Measurements from ENCODE around the gene VPS35.

Gene VPS35

DNA sequence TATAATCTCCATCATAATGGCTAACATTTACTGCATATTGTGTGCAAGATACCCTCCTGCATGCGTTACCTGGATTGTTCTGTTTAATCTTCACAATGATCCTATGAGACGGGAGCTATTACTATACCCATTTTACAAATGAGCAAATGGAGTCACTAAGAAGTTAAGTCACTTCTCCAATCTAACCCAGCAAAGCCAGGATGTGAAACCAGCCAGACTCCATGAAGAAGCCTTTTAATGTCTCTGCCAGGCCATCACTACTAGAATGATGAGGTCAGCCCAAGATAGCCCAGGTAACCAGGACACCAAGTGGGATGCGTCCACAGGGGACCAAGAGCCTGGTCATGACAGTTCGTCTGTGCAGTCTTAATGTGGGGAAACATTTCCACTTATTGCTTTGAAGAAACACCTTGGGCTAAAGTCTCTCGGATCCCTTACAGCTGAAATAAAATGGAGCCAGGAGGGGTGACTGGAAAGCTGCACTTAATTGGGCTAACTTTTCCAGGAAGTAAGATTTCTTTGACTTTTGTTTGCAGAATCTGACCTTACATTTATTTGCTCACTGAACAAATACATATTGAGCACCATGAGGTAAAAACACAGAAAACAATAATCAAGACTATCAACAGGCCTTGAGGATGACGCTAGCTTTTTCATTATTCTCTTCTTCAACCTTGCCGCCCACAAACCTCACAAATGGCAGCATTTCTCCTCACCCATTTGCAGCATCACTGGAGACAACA is 66.9 kb downstream of the VPS35 start:
- H3K4me3 ChIP-seq (ENCODE audit: control insufficient read depth, low read depth, low read length), result no peak overlapping the region
- no peak for DNase-seq (ENCODE audit: low read depth)
- TF ChIP-seq CTCF (IDR thresholded peaks at IDR 0.05; ENCODE audit: control insufficient read depth, insufficient read depth, low read depth, low read length, missing control alignments), result no peak

DNA sequence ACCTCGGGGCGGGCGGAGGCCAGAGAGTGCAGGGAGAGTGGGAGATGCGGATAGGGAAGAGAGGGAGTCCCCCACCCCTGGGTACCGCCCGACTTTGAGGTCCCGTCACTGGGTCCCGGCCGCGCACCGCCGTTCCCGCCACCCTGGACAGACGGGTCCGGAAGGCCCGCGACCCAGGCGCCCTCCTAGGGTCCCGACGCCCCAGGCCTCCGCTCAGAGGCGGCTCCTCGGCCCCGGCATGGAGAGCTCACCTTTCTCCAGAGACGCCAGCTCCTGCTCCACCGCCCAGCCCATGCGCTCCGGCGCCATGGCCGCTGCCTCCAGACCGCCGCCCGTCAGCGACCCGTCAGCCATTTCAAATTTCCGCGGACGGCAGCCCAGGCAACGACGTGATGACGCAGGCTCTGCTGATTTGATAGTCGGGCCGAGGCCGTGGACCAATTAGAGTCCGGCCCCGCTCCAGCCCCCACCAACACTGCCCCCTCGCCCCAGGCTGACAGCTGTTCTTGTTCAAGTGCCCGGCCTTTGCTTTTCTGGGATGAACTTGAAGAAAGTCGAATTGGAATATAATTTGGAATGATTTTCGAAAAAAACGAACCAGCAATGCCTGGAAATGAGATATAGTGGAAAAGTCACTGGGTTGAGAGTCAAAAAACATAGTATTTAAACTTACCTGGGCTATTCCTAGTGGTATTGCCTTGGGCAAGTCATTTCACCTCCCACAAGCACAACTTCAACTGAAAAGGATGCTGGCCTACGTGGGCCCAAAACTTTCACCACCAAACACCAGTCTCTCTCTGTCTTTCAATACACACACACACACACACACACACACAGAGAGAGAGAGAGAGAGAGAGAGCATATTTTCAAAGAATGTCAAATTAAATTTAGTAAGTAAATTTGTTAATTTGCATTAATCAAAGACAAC is 67.7 kb downstream of the VPS35 start, which contains the start of gene SHCBP1:
SHCBP1 (minus strand) TSS at position 374 of the 928 bp plus-strand sequence; CDS start at position 354, 20 bp downstream.
- no peak for TF ChIP-seq CTCF (IDR thresholded peaks at IDR 0.05; ENCODE audit: control insufficient read depth, insufficient read depth, low read depth, low read length, missing control alignments)
- DNase-seq (ENCODE audit: low read depth), result peak; percentile 34
- H3K4me3 ChIP-seq (ENCODE audit: control insufficient read depth, low read depth, low read length), result peak within 1 kb of the TSS; percentile 88

GRCh38 chr16:46620266-46621005 is 68.5 kb downstream of the VPS35 start:
- no peak for TF ChIP-seq CTCF (IDR thresholded peaks at IDR 0.05; ENCODE audit: control insufficient read depth, insufficient read depth, low read depth, low read length, missing control alignments)
- DNase-seq (ENCODE audit: low read depth), result no peak
- peak overlapping the region; percentile 88 for H3K4me3 ChIP-seq (ENCODE audit: control insufficient read depth, low read depth, low read length)

- H3K4me3 ChIP-seq (ENCODE audit: control insufficient read depth, low read depth, low read length), result no peak overlapping the region
- no peak for DNase-seq (ENCODE audit: low read depth)
- no peak for TF ChIP-seq CTCF (IDR thresholded peaks at IDR 0.05; ENCODE audit: control insufficient read depth, insufficient read depth, low read depth, low read length, missing control alignments)
Observed at GRCh38 chr16:46618516-46618915, 70.5 kb downstream of the VPS35 start.

GRCh38 chr16:46614006-46614405 is 75.0 kb downstream of the VPS35 start:
- no peak overlapping the region for H3K4me3 ChIP-seq (ENCODE audit: control insufficient read depth, low read depth, low read length)
- no peak for TF ChIP-seq CTCF (IDR thresholded peaks at IDR 0.05; ENCODE audit: control insufficient read depth, insufficient read depth, low read depth, low read length, missing control alignments)
- no peak for DNase-seq (ENCODE audit: low read depth)

DNA sequence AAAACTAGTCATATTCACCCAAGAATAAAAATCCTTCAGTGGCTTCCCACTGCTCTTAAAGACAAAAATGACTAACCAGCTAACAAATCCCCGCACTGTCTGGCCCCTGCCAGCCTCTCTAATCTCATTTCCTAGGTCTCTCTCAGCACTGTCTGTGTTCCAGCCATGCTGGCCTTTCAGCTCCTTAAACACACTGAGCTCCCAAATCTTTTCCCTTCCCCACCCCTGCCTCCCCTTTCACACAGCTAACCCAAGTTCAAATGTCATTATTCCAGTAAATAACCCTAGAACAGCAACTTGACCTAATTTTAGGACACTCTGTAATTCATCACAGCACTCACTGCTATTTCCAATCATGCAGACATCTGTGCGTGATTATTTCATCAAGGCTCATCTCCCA is 75.6 kb downstream of the VPS35 start:
- no peak overlapping the region for H3K4me3 ChIP-seq (ENCODE audit: control insufficient read depth, low read depth, low read length)
- no peak for DNase-seq (ENCODE audit: low read depth)
- TF ChIP-seq CTCF (IDR thresholded peaks at IDR 0.05; ENCODE audit: control insufficient read depth, insufficient read depth, low read depth, low read length, missing control alignments), result no peak

Data from AG09309 (cell line).